ENCODE measurements around the gene GFRA3. TPM values are rescaled to one million over a fixed set of nuclear protein-coding genes. Genes with fewer than 3 reads are reported as not detected.

The GFRA3 gene
- polyA plus RNA-seq, 2 of the 4 experiments (the other 2 are of a cell fraction) = 0.04 to 0.08 TPM

DNA sequence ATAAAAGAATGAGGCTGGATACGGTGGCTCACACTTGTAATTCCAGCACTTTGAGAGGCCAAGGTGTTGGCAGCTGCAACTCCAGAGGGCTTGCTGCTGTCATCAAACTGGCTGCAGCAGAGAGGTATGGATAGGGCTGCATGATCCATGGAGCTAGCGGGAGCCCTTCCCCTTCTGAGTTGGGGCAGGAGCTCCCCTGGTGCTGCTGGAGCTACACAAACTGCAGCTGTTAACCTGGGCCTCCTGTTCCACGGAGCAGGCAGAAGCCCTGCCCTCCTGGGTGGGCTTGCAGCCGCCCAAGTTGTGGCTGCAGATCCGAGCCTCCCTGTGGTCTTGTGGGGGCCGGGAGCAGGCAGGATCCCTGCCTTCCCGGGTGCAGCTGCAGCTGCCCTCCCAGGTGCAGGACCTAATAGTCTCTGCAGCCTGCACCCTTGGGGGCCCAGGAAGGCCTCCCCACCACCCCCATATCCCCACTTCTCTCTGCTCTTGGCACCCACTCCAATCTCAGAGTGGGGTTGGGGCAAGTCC lies 41.4 kb upstream of the GFRA3 start:
- peak in 1 of 2 experiments; percentile 19; a peak in 1 of 6 replicates for ATAC-seq
- ChIA-PET CTCF (interaction anchor here (1.7 to 4.6 kb wide), 2 partner anchors 8 to 37 kb away, joined by 5 to 21 read pairs; partner anchors contain the start of gene KDM3B), POLR2A (no interaction called here)
- TF ChIP-seq HOXA7 (CRISPR knock-in tag; IDR thresholded peaks at IDR 0.05) = no peak
- no peak for TF ChIP-seq RNF2 (IDR thresholded peaks at IDR 0.05; ENCODE audit: borderline replicate concordance, low read depth)
- TF ChIP-seq HDAC2 (IDR thresholded peaks at IDR 0.05) = no peak
- no peak for TF ChIP-seq HOXB13 (CRISPR knock-in tag; IDR thresholded peaks at IDR 0.05; ENCODE audit: low read depth)
- TF ChIP-seq BHLHE40 (IDR thresholded peaks at IDR 0.05; ENCODE audit: low read depth, low read length) = no peak
- TF ChIP-seq KDM5A (IDR thresholded peaks at IDR 0.05) = no peak
- TF ChIP-seq, protein P1, sequence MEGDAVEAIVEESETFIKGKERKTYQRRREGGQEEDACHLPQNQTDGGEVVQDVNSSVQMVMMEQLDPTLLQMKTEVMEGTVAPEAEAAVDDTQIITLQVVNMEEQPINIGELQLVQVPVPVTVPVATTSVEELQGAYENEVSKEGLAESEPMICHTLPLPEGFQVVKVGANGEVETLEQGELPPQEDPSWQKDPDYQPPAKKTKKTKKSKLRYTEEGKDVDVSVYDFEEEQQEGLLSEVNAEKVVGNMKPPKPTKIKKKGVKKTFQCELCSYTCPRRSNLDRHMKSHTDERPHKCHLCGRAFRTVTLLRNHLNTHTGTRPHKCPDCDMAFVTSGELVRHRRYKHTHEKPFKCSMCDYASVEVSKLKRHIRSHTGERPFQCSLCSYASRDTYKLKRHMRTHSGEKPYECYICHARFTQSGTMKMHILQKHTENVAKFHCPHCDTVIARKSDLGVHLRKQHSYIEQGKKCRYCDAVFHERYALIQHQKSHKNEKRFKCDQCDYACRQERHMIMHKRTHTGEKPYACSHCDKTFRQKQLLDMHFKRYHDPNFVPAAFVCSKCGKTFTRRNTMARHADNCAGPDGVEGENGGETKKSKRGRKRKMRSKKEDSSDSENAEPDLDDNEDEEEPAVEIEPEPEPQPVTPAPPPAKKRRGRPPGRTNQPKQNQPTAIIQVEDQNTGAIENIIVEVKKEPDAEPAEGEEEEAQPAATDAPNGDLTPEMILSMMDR (IDR thresholded peaks at IDR 0.05) = no peak
- TF ChIP-seq, protein P2, sequence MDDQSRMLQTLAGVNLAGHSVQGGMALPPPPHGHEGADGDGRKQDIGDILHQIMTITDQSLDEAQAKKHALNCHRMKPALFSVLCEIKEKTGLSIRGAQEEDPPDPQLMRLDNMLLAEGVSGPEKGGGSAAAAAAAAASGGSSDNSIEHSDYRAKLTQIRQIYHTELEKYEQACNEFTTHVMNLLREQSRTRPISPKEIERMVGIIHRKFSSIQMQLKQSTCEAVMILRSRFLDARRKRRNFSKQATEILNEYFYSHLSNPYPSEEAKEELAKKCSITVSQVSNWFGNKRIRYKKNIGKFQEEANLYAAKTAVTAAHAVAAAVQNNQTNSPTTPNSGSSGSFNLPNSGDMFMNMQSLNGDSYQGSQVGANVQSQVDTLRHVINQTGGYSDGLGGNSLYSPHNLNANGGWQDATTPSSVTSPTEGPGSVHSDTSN (IDR thresholded peaks at IDR 0.05) = no peak
- no peak for TF ChIP-seq MAZ (IDR thresholded peaks at IDR 0.05; ENCODE audit: borderline replicate concordance, low read depth, low read length)
- TF ChIP-seq, protein P3, sequence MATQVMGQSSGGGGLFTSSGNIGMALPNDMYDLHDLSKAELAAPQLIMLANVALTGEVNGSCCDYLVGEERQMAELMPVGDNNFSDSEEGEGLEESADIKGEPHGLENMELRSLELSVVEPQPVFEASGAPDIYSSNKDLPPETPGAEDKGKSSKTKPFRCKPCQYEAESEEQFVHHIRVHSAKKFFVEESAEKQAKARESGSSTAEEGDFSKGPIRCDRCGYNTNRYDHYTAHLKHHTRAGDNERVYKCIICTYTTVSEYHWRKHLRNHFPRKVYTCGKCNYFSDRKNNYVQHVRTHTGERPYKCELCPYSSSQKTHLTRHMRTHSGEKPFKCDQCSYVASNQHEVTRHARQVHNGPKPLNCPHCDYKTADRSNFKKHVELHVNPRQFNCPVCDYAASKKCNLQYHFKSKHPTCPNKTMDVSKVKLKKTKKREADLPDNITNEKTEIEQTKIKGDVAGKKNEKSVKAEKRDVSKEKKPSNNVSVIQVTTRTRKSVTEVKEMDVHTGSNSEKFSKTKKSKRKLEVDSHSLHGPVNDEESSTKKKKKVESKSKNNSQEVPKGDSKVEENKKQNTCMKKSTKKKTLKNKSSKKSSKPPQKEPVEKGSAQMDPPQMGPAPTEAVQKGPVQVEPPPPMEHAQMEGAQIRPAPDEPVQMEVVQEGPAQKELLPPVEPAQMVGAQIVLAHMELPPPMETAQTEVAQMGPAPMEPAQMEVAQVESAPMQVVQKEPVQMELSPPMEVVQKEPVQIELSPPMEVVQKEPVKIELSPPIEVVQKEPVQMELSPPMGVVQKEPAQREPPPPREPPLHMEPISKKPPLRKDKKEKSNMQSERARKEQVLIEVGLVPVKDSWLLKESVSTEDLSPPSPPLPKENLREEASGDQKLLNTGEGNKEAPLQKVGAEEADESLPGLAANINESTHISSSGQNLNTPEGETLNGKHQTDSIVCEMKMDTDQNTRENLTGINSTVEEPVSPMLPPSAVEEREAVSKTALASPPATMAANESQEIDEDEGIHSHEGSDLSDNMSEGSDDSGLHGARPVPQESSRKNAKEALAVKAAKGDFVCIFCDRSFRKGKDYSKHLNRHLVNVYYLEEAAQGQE (IDR thresholded peaks at IDR 0.05) = no peak
- no peak for TF ChIP-seq EP300 (IDR thresholded peaks at IDR 0.05)
- TF ChIP-seq ESRRA (IDR thresholded peaks at IDR 0.05; ENCODE audit: borderline replicate concordance, low read length) = no peak
- no peak for TF ChIP-seq RAD21 (conservative IDR thresholded peaks at IDR 0.05 in 1 of 2, IDR thresholded peaks at IDR 0.05 in 1 of 2)
- no peak overlapping the region for H3K4me3 ChIP-seq
- no peak overlapping the region for H3K27ac ChIP-seq
- no peaks in the 10 kb centered on the region for H3K9me3 ChIP-seq
- no peak overlapping the region for H3K4me2 ChIP-seq
- no peaks in the 10 kb centered on the region for H3K4me1 ChIP-seq
- 71% methylated on average over 3 of the region's 7 CpGs for WGBS (ENCODE audit: missing lambda C conversion rate)
- no peak for DNase-seq (ENCODE audit: low read depth in 1 of 2, low spot score in 1 of 2)
- FAIRE-seq = no peak

DNA sequence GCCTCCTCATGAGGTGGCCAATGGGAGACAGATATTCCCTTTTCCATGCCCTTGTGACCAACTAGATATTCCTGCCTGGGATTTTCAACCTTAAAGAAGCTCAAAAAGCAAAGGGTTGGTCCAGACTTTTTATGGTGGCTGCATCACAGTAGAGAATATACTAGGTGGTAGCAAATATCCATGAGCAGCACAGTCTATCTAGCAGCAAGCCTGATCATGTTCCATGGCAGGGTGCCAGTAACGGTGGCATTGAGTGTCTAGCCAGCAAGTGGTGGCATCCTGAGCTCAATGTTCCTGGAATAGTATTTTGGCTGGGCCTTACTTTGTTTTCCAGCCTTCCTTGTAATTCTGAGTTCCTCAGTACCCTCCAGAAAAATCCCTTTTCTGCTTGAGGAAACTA lies 31.4 kb upstream of the GFRA3 start:
- H3K4me3 ChIP-seq = no peak overlapping the region
- ChIA-PET POLR2A (interaction anchor here (0.6 kb wide), 1 partner anchor 91 kb away, joined by 3 read pairs; no protein-coding TSS in a partner anchor), CTCF (no interaction called here)
- no peak overlapping the region for H3K4me2 ChIP-seq
- peaks cover 6% of the 10 kb centered on the region; the same call in 1 of the 3 replicates for H3K4me1 ChIP-seq
- peak in 1 of 2 experiments; percentile 24 for DNase-seq (ENCODE audit: low read depth in 1 of 2, low spot score in 1 of 2)
- no peak overlapping the region for H3K27ac ChIP-seq
- TF ChIP-seq NFE2L2 (conservative IDR thresholded peaks at IDR 0.05; ENCODE audit: low read length) = no peak
- no peak for TF ChIP-seq CHD4 (IDR thresholded peaks at IDR 0.05; ENCODE audit: borderline replicate concordance)
- no peak for TF ChIP-seq CBX8 (IDR thresholded peaks at IDR 0.05)
- TF ChIP-seq HOXB13 (CRISPR knock-in tag; IDR thresholded peaks at IDR 0.05; ENCODE audit: low read depth) = no peak
- TF ChIP-seq, protein P4, sequence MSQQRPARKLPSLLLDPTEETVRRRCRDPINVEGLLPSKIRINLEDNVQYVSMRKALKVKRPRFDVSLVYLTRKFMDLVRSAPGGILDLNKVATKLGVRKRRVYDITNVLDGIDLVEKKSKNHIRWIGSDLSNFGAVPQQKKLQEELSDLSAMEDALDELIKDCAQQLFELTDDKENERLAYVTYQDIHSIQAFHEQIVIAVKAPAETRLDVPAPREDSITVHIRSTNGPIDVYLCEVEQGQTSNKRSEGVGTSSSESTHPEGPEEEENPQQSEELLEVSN (IDR thresholded peaks at IDR 0.05; ENCODE audit: borderline replicate concordance, low read depth) = no peak
- TF ChIP-seq EHF (CRISPR knock-in tag; IDR thresholded peaks at IDR 0.05) = no peak
- TF ChIP-seq ZC3H11A (IDR thresholded peaks at IDR 0.05) = no peak
- TF ChIP-seq NPAS2 (CRISPR knock-in tag; IDR thresholded peaks at IDR 0.05; ENCODE audit: borderline replicate concordance) = no peak
- TF ChIP-seq FOXS1 (CRISPR knock-in tag; IDR thresholded peaks at IDR 0.05) = no peak
- TF ChIP-seq JUN (IDR thresholded peaks at IDR 0.05) = no peak
- TF ChIP-seq, protein P5, sequence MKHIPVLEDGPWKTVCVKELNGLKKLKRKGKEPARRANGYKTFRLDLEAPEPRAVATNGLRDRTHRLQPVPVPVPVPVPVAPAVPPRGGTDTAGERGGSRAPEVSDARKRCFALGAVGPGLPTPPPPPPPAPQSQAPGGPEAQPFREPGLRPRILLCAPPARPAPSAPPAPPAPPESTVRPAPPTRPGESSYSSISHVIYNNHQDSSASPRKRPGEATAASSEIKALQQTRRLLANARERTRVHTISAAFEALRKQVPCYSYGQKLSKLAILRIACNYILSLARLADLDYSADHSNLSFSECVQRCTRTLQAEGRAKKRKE (CRISPR knock-in tag; IDR thresholded peaks at IDR 0.05; ENCODE audit: low read depth) = no peak
- TF ChIP-seq, protein P3 (IDR thresholded peaks at IDR 0.05) = no peak
- no peak for FAIRE-seq
- no peak for ATAC-seq
- no peaks in the 10 kb centered on the region for H3K9me3 ChIP-seq
- 74% methylated on average over 1 of the region's 1 CpG for WGBS (ENCODE audit: missing lambda C conversion rate)
